Type B pancreatic cell (in vitro differentiated cells): Measurements from ENCODE around the gene WBP1L. TPM values are rescaled to one million over a fixed set of nuclear protein-coding genes. Genes with fewer than 3 reads are reported as not detected.
A peak's percentile ranks its signal among the peaks of the same experiment; 100 is the strongest.
"Not testable (repeated sequence)": the region's sequence is repeated elsewhere in the genome, so short reads cannot be mapped to it uniquely, and the experiment has no call there.

ENCODE experiments used
- DNase-seq: peaks from one replicate; pipeline ENCODE4 v3.0.0; 2021; ENCODE audit warnings: mixed read lengths; ENCODE audit not compliant: unreplicated experiment; ENCODE audit errors: extremely low spot score
- H3K27ac Mint-ChIP-seq: 2 replicates; pipeline ENCODE4 v1.8.0; 2021; ENCODE audit warnings: mild to moderate bottlenecking, mixed read lengths
- H3K27me3 Mint-ChIP-seq: 2 replicates; pipeline ENCODE4 v1.8.0; 2021; ENCODE audit warnings: mixed read lengths
- H3K36me3 Mint-ChIP-seq: 2 replicates; pipeline ENCODE4 v1.8.0; 2021; ENCODE audit warnings: mixed read lengths
- H3K4me1 Mint-ChIP-seq: one replicate; pipeline ENCODE4 v1.8.0; 2021; ENCODE audit warnings: mixed read lengths; ENCODE audit not compliant: unreplicated experiment
- H3K4me3 Mint-ChIP-seq: 2 replicates; pipeline ENCODE4 v1.8.0; 2021; ENCODE audit warnings: mild to moderate bottlenecking, mixed read lengths
- H3K9me3 Mint-ChIP-seq: 2 replicates; pipeline ENCODE4 v1.8.0; 2021; ENCODE audit warnings: mixed read lengths
- CTCF ChIP-seq: fragments of 200-600 bp; sonication (generic); conservative IDR thresholded peaks from 2 replicates; pipeline ENCODE4 v1.5.0; 2021; ENCODE audit warnings: antibody characterized with exemption, mild to moderate bottlenecking
- total RNA-seq: library from RNA; stranded (reverse); gene quantifications from 2 replicates; pipeline ENCODE4 v1.2.1, GENCODE V29; 2021; ENCODE audit warnings: low replicate concordance

The WBP1L gene
- total RNA-seq, 1 donor from 2014 or later = 40.3 TPM

- H3K4me1 Mint-ChIP-seq = no peaks in the 10 kb centered on the region
- no peak for DNase-seq
- H3K27ac Mint-ChIP-seq = no peak overlapping the region
- no peaks in the 10 kb centered on the region for H3K36me3 Mint-ChIP-seq
- H3K9me3 Mint-ChIP-seq = no peaks in the 10 kb centered on the region
- no peak overlapping the region for H3K4me3 Mint-ChIP-seq
- no peak for TF ChIP-seq CTCF
- H3K27me3 Mint-ChIP-seq = peaks cover 2% of the 10 kb centered on the region
These were observed 88.5 kb downstream of the WBP1L start for GRCh38 chr10:102832248-102832647.

GRCh38 chr10:102832987-102833386 is 89.2 kb downstream of the WBP1L start:
- Mint-ChIP-seq H3K27ac (no peak overlapping the region), H3K4me1 (no peaks in the 10 kb centered on the region), H3K9me3 (peaks cover 7% of the 10 kb centered on the region), H3K27me3 (peaks cover 2% of the 10 kb centered on the region), H3K4me3 (no peak overlapping the region), H3K36me3 (peaks cover 1% of the 10 kb centered on the region)
- no peak for DNase-seq
- no peak for TF ChIP-seq CTCF

- Mint-ChIP-seq H3K4me1 (no peaks in the 10 kb centered on the region), H3K36me3 (peaks cover 5% of the 10 kb centered on the region), H3K4me3 (peak overlapping the region; percentile 18), H3K27ac (peak overlapping the region; percentile 90), H3K27me3 (peaks cover 2% of the 10 kb centered on the region), H3K9me3 (peaks cover 12% of the 10 kb centered on the region)
- DNase-seq = no peak
- no peak for TF ChIP-seq CTCF
These were observed 90.4 kb downstream of the WBP1L start for GRCh38 chr10:102834143-102834542.

GRCh38 chr10:102835007-102835482 is 91.3 kb downstream of the WBP1L start:
- H3K4me3 Mint-ChIP-seq = no peak overlapping the region
- H3K36me3 Mint-ChIP-seq = peaks cover 5% of the 10 kb centered on the region
- H3K4me1 Mint-ChIP-seq = no peaks in the 10 kb centered on the region
- TF ChIP-seq CTCF = peak; percentile 95
- peak overlapping the region; percentile 90 for H3K27ac Mint-ChIP-seq
- peak; percentile 82 for DNase-seq
- H3K9me3 Mint-ChIP-seq = peaks cover 12% of the 10 kb centered on the region
- H3K27me3 Mint-ChIP-seq = peaks cover 5% of the 10 kb centered on the region

- DNase-seq = no peak
- peaks cover 5% of the 10 kb centered on the region for H3K36me3 Mint-ChIP-seq
- H3K27ac Mint-ChIP-seq = no peak within 1 kb of the TSS
- peaks cover 12% of the 10 kb centered on the region for H3K9me3 Mint-ChIP-seq
- peaks cover 21% of the 10 kb centered on the region for H3K27me3 Mint-ChIP-seq
- no peak within 1 kb of the TSS for H3K4me3 Mint-ChIP-seq
- H3K4me1 Mint-ChIP-seq = no peaks in the 10 kb centered on the region
- TF ChIP-seq CTCF = no peak
These were observed 93.5 kb downstream of the WBP1L start, which contains the start of gene CYP17A1 for GRCh38 chr10:102837230-102837721. CYP17A1 (minus strand) TSS chr10:102837413; CDS start chr10:102837361, 52 bp downstream.

- H3K9me3 Mint-ChIP-seq = peaks cover 15% of the 10 kb centered on the region
- H3K4me3 Mint-ChIP-seq, H3K27ac Mint-ChIP-seq, H3K36me3 Mint-ChIP-seq, DNase-seq, H3K4me1 Mint-ChIP-seq: not testable (repeated sequence)
- peaks cover 25% of the 10 kb centered on the region for H3K27me3 Mint-ChIP-seq
These were observed 94.7 kb downstream of the WBP1L start for GRCh38 chr10:102838276-102838927.
